Suprapubic skin (tissue), 3 donors: ENCODE data around the gene DNLZ.
"Not testable (repeated sequence)": the region's sequence is repeated elsewhere in the genome, so short reads cannot be mapped to it uniquely, and the experiment has no call there.

Experiments used
- EP300 ChIP-seq: sonication (generic); formaldehyde crosslinking; IDR thresholded peaks from one replicate; pipeline ENCODE4 v1.6.1; 2017; ENCODE audit warnings: antibody characterized with exemption
- POLR2A ChIP-seq, 2 donors: fragments of 450-650 bp; IDR thresholded peaks; one replicate each; pipeline ENCODE4 v1.6.1; 2017; ENCODE audit warnings: antibody characterized with exemption in 2 of 2, mild to moderate bottlenecking in 2 of 2, moderate library complexity in 2 of 2
- TF ChIP-seq, protein P1 (sequence below), 2 donors: fragments of 200-600 bp in 1 of 2; fragments of 450-650 bp in 1 of 2; sonication (generic) in 1 of 2; IDR thresholded peaks; one replicate each; pipeline ENCODE4 v1.5.1; 2016 to 2019; ENCODE audit warnings: antibody characterized with exemption in 2 of 2, mild to moderate bottlenecking in 1 of 2, moderate library complexity in 1 of 2

DNA sequence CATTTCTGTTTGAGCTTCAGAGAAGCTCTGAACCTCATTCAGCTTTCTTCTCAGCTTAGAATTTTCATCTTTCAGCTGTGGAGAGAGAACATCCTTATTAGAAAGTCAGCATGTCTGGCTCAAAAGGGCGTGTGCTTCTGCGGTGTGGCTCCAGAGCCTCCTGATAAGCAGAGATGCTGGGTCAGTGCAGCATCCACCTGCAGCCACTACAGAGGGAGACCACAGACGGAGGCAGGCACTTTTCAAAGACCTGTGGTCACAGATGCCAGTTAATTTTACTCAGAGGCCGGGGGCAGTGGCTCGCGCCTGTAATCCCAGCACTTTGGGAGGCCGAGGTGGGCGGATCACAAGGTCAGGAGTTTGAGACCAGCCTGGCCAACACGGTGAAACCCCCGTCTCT is 42.4 kb upstream of the DNLZ start:
- not testable (repeated sequence) for TF ChIP-seq POLR2A (IDR thresholded peaks at IDR 0.05); EP300
- TF ChIP-seq, protein P1, sequence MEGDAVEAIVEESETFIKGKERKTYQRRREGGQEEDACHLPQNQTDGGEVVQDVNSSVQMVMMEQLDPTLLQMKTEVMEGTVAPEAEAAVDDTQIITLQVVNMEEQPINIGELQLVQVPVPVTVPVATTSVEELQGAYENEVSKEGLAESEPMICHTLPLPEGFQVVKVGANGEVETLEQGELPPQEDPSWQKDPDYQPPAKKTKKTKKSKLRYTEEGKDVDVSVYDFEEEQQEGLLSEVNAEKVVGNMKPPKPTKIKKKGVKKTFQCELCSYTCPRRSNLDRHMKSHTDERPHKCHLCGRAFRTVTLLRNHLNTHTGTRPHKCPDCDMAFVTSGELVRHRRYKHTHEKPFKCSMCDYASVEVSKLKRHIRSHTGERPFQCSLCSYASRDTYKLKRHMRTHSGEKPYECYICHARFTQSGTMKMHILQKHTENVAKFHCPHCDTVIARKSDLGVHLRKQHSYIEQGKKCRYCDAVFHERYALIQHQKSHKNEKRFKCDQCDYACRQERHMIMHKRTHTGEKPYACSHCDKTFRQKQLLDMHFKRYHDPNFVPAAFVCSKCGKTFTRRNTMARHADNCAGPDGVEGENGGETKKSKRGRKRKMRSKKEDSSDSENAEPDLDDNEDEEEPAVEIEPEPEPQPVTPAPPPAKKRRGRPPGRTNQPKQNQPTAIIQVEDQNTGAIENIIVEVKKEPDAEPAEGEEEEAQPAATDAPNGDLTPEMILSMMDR (IDR thresholded peaks at IDR 0.05), result not testable (repeated sequence)
